ENCODE measurements around the gene EME1.

- TF ChIP-seq CTCF (IDR thresholded peaks at IDR 0.05; ENCODE audit: control extremely low read depth in 1 of 3, insufficient read depth in 1 of 3, low read depth in 1 of 3, low read length in 3 of 3) (no peak), EZH2 (IDR thresholded peaks at IDR 0.05; ENCODE audit: low read depth, low read length, severe bottlenecking) (no peak)
Observed at GRCh38 chr17:50337956-50338355, 35.1 kb upstream of the EME1 start.

All from H1 (cell line).